Smooth muscle cell (in vitro differentiated cells): ENCODE data around the gene ZNF616. TPM values are rescaled to one million over a fixed set of nuclear protein-coding genes. Genes with fewer than 3 reads are reported as not detected.

Experiments used
- DNase-seq: peaks from one replicate; lab custom pipeline; 2025; ENCODE audit not compliant: unreplicated experiment; lab: John Stamatoyannopoulos, UW
- H2AFZ ChIP-seq: fragments of 200-600 bp; sonication (generic); 2 replicates; pipeline ENCODE4 v1.6.0; 2016; ENCODE audit warnings: antibody characterized with exemption, low read depth, mild to moderate bottlenecking
- H3F3A ChIP-seq: fragments of 200-600 bp; sonication (generic); 2 replicates; pipeline ENCODE4 v1.6.0; 2017; ENCODE audit warnings: antibody characterized with exemption, low read depth
- H3K27ac ChIP-seq: fragments of 200-600 bp; sonication (generic); 2 replicates; pipeline ENCODE4 v1.5.1; 2016; ENCODE audit warnings: low read depth, mild to moderate bottlenecking
- H3K27me3 ChIP-seq: fragments of 200-600 bp; sonication (generic); 2 replicates; pipeline ENCODE4 v1.6.1; 2016; ENCODE audit warnings: low read depth, mild to moderate bottlenecking
- H3K36me3 ChIP-seq: fragments of 200-600 bp; sonication (generic); 2 replicates; pipeline ENCODE4 v1.5.1; 2016; ENCODE audit warnings: low read depth
- H3K4me1 ChIP-seq: fragments of 200-600 bp; sonication (generic); 2 replicates; pipeline ENCODE4 v1.5.1; 2016; ENCODE audit warnings: low read depth
- H3K4me2 ChIP-seq: fragments of 200-600 bp; sonication (generic); 2 replicates; pipeline ENCODE4 v1.6.0; 2016; ENCODE audit warnings: mild to moderate bottlenecking
- H3K4me3 ChIP-seq: fragments of 200-600 bp; sonication (generic); 2 replicates; pipeline ENCODE4 v1.5.1; 2016; ENCODE audit warnings: mild to moderate bottlenecking
- H3K79me2 ChIP-seq: fragments of 200-600 bp; sonication (generic); 2 replicates; pipeline ENCODE4 v1.6.0; 2016; ENCODE audit warnings: low read depth, mild to moderate bottlenecking
- H3K9ac ChIP-seq: fragments of 200-600 bp; sonication (generic); 2 replicates; pipeline ENCODE4 v1.6.0; 2016; ENCODE audit warnings: low read depth
- H3K9me3 ChIP-seq: fragments of 200-600 bp; sonication (generic); replicated peaks from 2 replicates; pipeline ENCODE4 v1.5.1; 2016; ENCODE audit warnings: low read depth
- H4K20me1 ChIP-seq: fragments of 200-600 bp; sonication (generic); 2 replicates; pipeline ENCODE4 v1.6.0; 2016; ENCODE audit warnings: low read depth
- CTCF ChIP-seq: fragments of 200-600 bp; sonication (generic); IDR thresholded peaks from 2 replicates; pipeline ENCODE4 v1.5.1; 2017; ENCODE audit warnings: borderline replicate concordance, mild to moderate bottlenecking, antibody characterized with exemption; ENCODE audit not compliant: insufficient read depth, poor library complexity, severe bottlenecking
- WGBS: methylation state at CpG from one replicate; pipeline ENCODE4 v1.1.7; 2016; ENCODE audit warnings: low lambda C conversion rate; 5-methylcytosine and 5-hydroxymethylcytosine counted together
- polyA plus RNA-seq: library from polyadenylated mRNA; unstranded; fragments of >200 nt; fragmentation: Nextera tagmentation; extraction: Ambion mirVana; gene quantifications from 2 replicates; pipeline ENCODE4 v1.2.1, GENCODE V29; 2016
- total RNA-seq: library from RNA; depleted of rRNA; stranded (reverse); fragments of >200 nt; gene quantifications from 2 replicates; pipeline ENCODE4 v1.2.3, GENCODE V29; 2014

ZNF616 gene
- total and polyA plus RNA-seq, 2 experiments from 2014 or later = 8.7 to 11.3 TPM

DNA sequence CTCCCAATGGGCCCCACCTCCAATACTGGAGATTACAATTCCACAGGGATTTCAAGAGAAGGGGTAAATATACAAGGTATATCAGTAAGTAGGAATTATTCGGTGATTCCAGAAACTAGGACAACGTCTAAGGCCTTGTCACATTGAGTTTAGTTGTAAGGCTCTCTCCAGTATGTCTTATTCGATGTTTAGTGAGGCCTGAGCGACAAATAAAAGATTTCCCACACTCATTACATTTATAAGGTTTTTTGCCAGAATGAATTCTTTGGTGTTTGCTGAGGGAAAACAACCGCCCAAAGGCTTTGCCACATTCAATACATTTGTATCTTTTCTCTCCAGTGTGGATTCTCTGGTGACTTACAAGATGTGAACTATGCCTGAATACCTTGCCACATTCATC, 25.0 kb downstream of the ZNF616 start:
- Histone ChIP-seq H3K4me3 (peak overlapping the region; percentile 5), H3K36me3 (peaks cover 58% of the 10 kb centered on the region), H2AFZ (no peak overlapping the region), H3F3A (no peaks in the 10 kb centered on the region), H3K27me3 (no peaks in the 10 kb centered on the region), H4K20me1 (no peaks in the 10 kb centered on the region), H3K79me2 (no peaks in the 10 kb centered on the region), H3K27ac (no peak overlapping the region), H3K9me3 (peaks cover 86% of the 10 kb centered on the region), H3K4me1 (no peaks in the 10 kb centered on the region), H3K4me2 (no peak overlapping the region), H3K9ac (no peak overlapping the region)
- no peak for DNase-seq
- WGBS = 96% methylated on average over 5 of the region's 5 CpGs
- TF ChIP-seq CTCF = no peak

DNA sequence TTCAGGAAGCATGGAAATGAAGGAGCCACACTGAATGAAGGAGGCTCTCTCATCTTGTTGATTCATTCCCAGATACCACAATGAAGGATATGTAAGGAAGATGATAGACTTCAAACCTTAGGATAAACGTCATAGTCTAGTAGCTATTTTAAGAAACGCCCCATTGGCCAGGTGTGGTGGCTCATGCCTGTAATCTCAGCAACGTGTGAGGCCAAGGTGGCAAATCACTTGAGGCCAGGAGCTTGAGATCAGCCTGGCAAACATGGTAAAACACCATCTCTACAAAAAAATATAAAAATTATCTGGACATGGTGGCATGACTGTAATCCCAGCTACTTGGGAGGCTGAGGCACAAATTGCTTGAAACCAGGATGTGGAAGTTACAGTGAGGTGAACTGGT, 27.1 kb downstream of the ZNF616 start:
- Histone ChIP-seq H4K20me1 (no peaks in the 10 kb centered on the region), H3K79me2 (no peaks in the 10 kb centered on the region), H3K27me3 (no peaks in the 10 kb centered on the region), H3K4me1 (no peaks in the 10 kb centered on the region), H3K4me2 (no peak overlapping the region), H3K9ac (no peak overlapping the region), H3F3A (no peaks in the 10 kb centered on the region), H2AFZ (no peak overlapping the region), H3K4me3 (no peak overlapping the region), H3K27ac (no peak overlapping the region), H3K9me3 (peaks cover 78% of the 10 kb centered on the region), H3K36me3 (peaks cover 37% of the 10 kb centered on the region)
- WGBS = 97% methylated on average over 3 of the region's 3 CpGs
- DNase-seq = no peak
- TF ChIP-seq CTCF = no peak

GRCh38 chr19:52110780-52111179, 29.0 kb downstream of the ZNF616 start:
- H3K36me3 ChIP-seq = peaks cover 19% of the 10 kb centered on the region
- H3K27ac ChIP-seq = no peak overlapping the region
- H3K27me3 ChIP-seq = no peaks in the 10 kb centered on the region
- no peak for DNase-seq
- no peak for TF ChIP-seq CTCF
- H3K79me2 ChIP-seq = no peaks in the 10 kb centered on the region
- no peaks in the 10 kb centered on the region for H3F3A ChIP-seq
- H3K4me2 ChIP-seq = no peak overlapping the region
- no peaks in the 10 kb centered on the region for H4K20me1 ChIP-seq
- no peaks in the 10 kb centered on the region for H3K4me1 ChIP-seq
- no peak overlapping the region for H3K9ac ChIP-seq
- H2AFZ ChIP-seq = no peak overlapping the region
- H3K9me3 ChIP-seq = peaks cover 65% of the 10 kb centered on the region
- 90% methylated on average over 6 of the region's 6 CpGs for WGBS
- H3K4me3 ChIP-seq = no peak overlapping the region

- Histone ChIP-seq H3K9ac (no peak overlapping the region), H3K27ac (no peak overlapping the region), H3K4me2 (no peak overlapping the region), H3K4me1 (no peaks in the 10 kb centered on the region), H3K27me3 (no peaks in the 10 kb centered on the region), H2AFZ (no peak overlapping the region), H3K9me3 (peaks cover 33% of the 10 kb centered on the region), H4K20me1 (no peaks in the 10 kb centered on the region), H3K36me3 (no peaks in the 10 kb centered on the region), H3K4me3 (no peak overlapping the region), H3F3A (no peaks in the 10 kb centered on the region), H3K79me2 (no peaks in the 10 kb centered on the region)
- 97% methylated on average over 1 of the region's 1 CpG for WGBS
- TF ChIP-seq CTCF = no peak
- DNase-seq = no peak
Observed at GRCh38 chr19:52102782-52103181, 37.0 kb downstream of the ZNF616 start.
